Heart left ventricle (tissue), 16 donors: ENCODE measurements around the gene EIF1B. TPM values are rescaled to one million over a fixed set of nuclear protein-coding genes. Genes with fewer than 3 reads are reported as not detected.

Experiments
- ATAC-seq, 4 donors: fragments of 200-7000 bp; cut with Tn5 transposase; one replicate each; pipeline ENCODE4 v1.9.1; 2020 to 2022; ENCODE audit warnings: moderate library complexity in 4 of 4, mild to moderate bottlenecking in 3 of 4, moderate number of reproducible peaks in 1 of 4
- DNase-seq, 5 donors: peaks; one replicate each; pipeline ENCODE4 v3.0.0-alpha.2; 2020
- H3K27ac ChIP-seq, 12 donors: fragments of 200-600 bp; sonication (generic) in 4 of 12; one replicate each; pipeline versions ENCODE4 v1.5.0 to v1.8.0; 2016 to 2022; ENCODE audit warnings: mild to moderate bottlenecking in 2 of 12
- H3K27me3 ChIP-seq, 9 donors: fragments of 200-600 bp; sonication (generic) in 2 of 9; one replicate each; pipeline versions ENCODE4 v1.5.1 to v1.8.0; 2016 to 2022; ENCODE audit warnings: mild to moderate bottlenecking in 3 of 9
- H3K36me3 ChIP-seq, 9 donors: fragments of 200-600 bp; sonication (generic) in 2 of 9; one replicate each; pipeline versions ENCODE4 v1.5.0 to v1.8.0; 2018 to 2022; ENCODE audit warnings: mild to moderate bottlenecking in 2 of 9
- H3K4me1 ChIP-seq, 12 donors: fragments of 200-600 bp; sonication (generic) in 4 of 12; one replicate each; pipeline versions ENCODE4 v1.5.0 to v1.8.0; 2016 to 2022; ENCODE audit warnings: mild to moderate bottlenecking in 3 of 12
- H3K4me3 ChIP-seq, 12 donors: fragments of 200-600 bp; sonication (generic) in 4 of 12; one replicate each; pipeline versions ENCODE4 v1.5.0 to v1.8.0; 2017 to 2022; ENCODE audit warnings: mild to moderate bottlenecking in 9 of 12, moderate library complexity in 4 of 12
- H3K9me3 ChIP-seq, 12 donors: fragments of 200-600 bp; sonication (generic) in 4 of 12; one replicate each; pipeline versions ENCODE4 v1.5.0 to v1.8.0; 2016 to 2022; ENCODE audit warnings: mild to moderate bottlenecking in 1 of 12
- POLR2A ChIP-seq, 2 donors: fragments of 450-650 bp; IDR thresholded peaks; one replicate each; pipeline ENCODE4 v1.6.1; 2017; ENCODE audit warnings: antibody characterized with exemption in 2 of 2, mild to moderate bottlenecking in 2 of 2, moderate library complexity in 2 of 2
- WGBS, 4 donors: extraction: QIAGEN DNeasy Blood & Tissue Kit in 2 of 4; methylation state at CpG; one replicate each; pipeline versions ENCODE4 v1.1.5 to v1.1.7; 2013 to 2018; 5-methylcytosine and 5-hydroxymethylcytosine counted together
- intact Hi-C, 10 donors: fragments of 100-400 bp; cut with DNase I; formaldehyde crosslinking; loops; one replicate each; pipeline versions ENCODE4 v1.11.1 to v1.14.2; 2022
- polyA plus RNA-seq, 2 donors: library from polyadenylated mRNA; stranded (reverse); fragments of 200-250 nt; gene quantifications; one replicate each; pipeline ENCODE4 v1.2.3, GENCODE V29; 2013
- total RNA-seq, 9 donors: library from RNA; depleted of rRNA in 2 of 9; stranded (reverse); fragments of >200 nt in 2 of 9; fragmentation: NEBNext Ultra II Directional in 3 of 9; extraction: Animal tissue kit (Norgen Biotek cat#: 25700) in 3 of 9; gene quantifications; one replicate each; pipeline versions ENCODE4 v1.1.0 to v1.2.4, GENCODE V29; 2016 to 2023
- TF ChIP-seq, protein P1 (sequence below), 12 donors: fragments of 200-600 bp; sonication (generic) in 4 of 12; IDR thresholded peaks; one replicate each; pipeline versions ENCODE4 v1.5.0 to v1.8.0; 2018 to 2022; ENCODE audit warnings: antibody characterized with exemption in 12 of 12, mild to moderate bottlenecking in 5 of 12
- donor health status: ischemic (EF 13 %, LVEDD 7.1; RV severe dilation, severe dysfunction).
- donor health status: healthy with polysubstance abuse.
- donor health status: DM: no; HTN: yes; CAD: no.
- donor health status: DM: no; HTN: no; CAD: no.
- donor health status: ischemic (EF 25% LVEDD 6.9; RV normal size, moderate dysfunction).
- donor health status: ischemic (EF 25% LVEDD 5.7; RV mildly dilated, moderate dysfunction).
- donor health status: healthy.
- donor health status: DM: yes; HTN: yes; CAD: no.
- donor health status: ischemic (EF 35%, LVEDD 5.7; RV mildly dilated, moderate dysfunction).
- donor health status: nonischemic (EF 11% LVEDD 7.7; RV severe dilation, severe dysfunction).
- donor health status: DM: yes; HTN: yes; CAD: no.
- donor health status: PGD.
- donor health status: ischemic (EF 29% LVEDD 5.4; RV normal size, mild dysfunction).
- donor health status: nonischemic (EF 23%, LVEDD 6.1; RV moderate dilation, normal function).

The EIF1B gene
- total and polyA plus RNA-seq, 11 donors, result 64.0 to 590 (median 289) TPM

DNA sequence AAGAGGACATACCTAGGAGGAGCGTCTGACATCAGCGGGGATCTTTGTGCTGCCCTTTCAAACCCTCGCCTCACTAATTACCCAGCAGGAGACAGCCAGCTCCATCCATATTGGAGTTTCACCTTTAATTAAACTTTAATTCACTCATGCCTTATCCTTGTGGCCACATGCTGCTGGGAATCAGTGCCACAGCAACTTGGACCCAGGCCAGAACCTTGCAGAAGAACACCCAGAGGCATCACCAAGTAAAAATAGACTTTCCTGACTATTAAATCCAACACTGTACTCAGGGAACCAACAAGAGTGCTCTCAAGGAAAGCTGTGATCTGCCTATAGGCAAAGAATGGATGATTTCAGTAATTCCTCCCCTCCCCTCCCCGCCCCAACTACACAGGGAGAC is 23.9 kb downstream of the EIF1B start:
- WGBS, 4 donors, result 85 to 89% (median 87%) methylated on average over 4 of the region's 4 CpGs
- DNase-seq, result peak in 4 of 5 donors; percentile 58 to 79 (median 69)
- no peak for TF ChIP-seq POLR2A (IDR thresholded peaks at IDR 0.05)
- TF ChIP-seq, protein P1, sequence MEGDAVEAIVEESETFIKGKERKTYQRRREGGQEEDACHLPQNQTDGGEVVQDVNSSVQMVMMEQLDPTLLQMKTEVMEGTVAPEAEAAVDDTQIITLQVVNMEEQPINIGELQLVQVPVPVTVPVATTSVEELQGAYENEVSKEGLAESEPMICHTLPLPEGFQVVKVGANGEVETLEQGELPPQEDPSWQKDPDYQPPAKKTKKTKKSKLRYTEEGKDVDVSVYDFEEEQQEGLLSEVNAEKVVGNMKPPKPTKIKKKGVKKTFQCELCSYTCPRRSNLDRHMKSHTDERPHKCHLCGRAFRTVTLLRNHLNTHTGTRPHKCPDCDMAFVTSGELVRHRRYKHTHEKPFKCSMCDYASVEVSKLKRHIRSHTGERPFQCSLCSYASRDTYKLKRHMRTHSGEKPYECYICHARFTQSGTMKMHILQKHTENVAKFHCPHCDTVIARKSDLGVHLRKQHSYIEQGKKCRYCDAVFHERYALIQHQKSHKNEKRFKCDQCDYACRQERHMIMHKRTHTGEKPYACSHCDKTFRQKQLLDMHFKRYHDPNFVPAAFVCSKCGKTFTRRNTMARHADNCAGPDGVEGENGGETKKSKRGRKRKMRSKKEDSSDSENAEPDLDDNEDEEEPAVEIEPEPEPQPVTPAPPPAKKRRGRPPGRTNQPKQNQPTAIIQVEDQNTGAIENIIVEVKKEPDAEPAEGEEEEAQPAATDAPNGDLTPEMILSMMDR (IDR thresholded peaks at IDR 0.05), result no peak

DNA sequence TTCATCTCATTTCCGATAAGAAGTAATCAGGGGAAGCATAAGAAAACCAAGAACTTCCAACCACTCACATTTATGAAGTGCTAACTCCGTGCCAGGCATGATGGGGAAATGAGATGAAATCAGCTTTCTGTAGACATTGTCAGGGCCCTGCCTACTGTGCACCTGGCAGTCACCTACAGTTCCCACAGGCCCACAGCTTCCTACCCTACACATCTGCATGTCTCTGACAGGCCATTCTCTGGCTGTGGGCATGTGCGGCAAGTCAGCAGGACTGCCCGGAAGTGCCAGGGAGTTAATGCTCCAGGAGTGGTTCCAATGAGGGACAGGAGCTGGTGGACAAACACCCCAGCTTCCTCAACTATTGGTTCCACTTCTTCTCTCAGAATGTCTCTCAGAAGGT is 24.3 kb downstream of the EIF1B start:
- intact Hi-C loops, result loop anchor here in 6 of 10 donors (5.0 to 10.0 kb wide), 7 partner anchors 98 to 1551 kb away; partner anchors contain the start of gene RPL14 (in 1 of the 6)
- 74 to 85% (median 82%) methylated on average over 4 of the region's 4 CpGs for WGBS, 4 donors
- Histone ChIP-seq H3K27ac (peak overlapping the region in 1 of 12 donors; percentile 18), H3K4me1 (peaks cover 0 to 10% (median 0%) of the 10 kb centered on the region in 12 donors), H3K27me3 (no peaks in the 10 kb centered on the region), H3K36me3 (no peaks in the 10 kb centered on the region), H3K9me3 (no peaks in the 10 kb centered on the region), H3K4me3 (no peak overlapping the region)
- TF ChIP-seq, protein P1 (IDR thresholded peaks at IDR 0.05), result no peak
- no peak for TF ChIP-seq POLR2A (IDR thresholded peaks at IDR 0.05)
- DNase-seq (no peak), ATAC-seq (peak in 2 of 4 donors; percentile 16 to 38)

More for the DNA sequence above, 23.9 kb downstream of the EIF1B start:
- H3K27ac ChIP-seq, result peak overlapping the region in 2 of 12 donors; percentile 9 to 18
- no peaks in the 10 kb centered on the region for H3K27me3 ChIP-seq
- no peaks in the 10 kb centered on the region for H3K36me3 ChIP-seq
- intact Hi-C loops, result loop anchor here in 6 of 10 donors (5.0 to 10.0 kb wide), 7 partner anchors 99 to 1551 kb away; partner anchors contain the start of gene RPL14 (in 1 of the 6)
- ATAC-seq, result peak; percentile 85 to 93 (median 91)
- H3K4me1 ChIP-seq, result peaks cover 0 to 10% (median 0%) of the 10 kb centered on the region in 12 donors
- no peak overlapping the region for H3K4me3 ChIP-seq
- H3K9me3 ChIP-seq, result no peaks in the 10 kb centered on the region

DNA sequence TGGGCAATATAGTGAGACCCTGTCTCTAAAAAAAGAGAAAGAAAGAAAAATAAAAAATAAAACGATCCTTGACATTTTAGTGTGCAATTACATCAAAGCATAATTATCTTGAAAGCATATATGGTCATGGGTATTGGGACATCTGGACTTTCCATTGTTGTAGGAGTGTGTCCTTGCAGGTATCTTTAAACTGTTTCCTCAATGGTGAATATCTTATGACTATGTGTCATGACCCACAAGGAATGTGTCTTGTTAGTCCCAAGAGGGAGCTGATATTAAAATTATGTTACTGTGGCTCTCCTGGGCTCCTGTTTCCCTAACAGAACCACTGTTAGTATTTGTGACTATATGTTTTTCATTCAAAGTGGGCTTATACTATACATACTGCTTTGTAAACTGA is 26.6 kb downstream of the EIF1B start:
- ATAC-seq (no peak), DNase-seq (no peak)
- Histone ChIP-seq H3K27me3 (no peaks in the 10 kb centered on the region), H3K4me3 (no peak overlapping the region), H3K36me3 (no peaks in the 10 kb centered on the region), H3K9me3 (no peaks in the 10 kb centered on the region), H3K27ac (no peak overlapping the region), H3K4me1 (peaks cover 0 to 10% (median 0%) of the 10 kb centered on the region in 12 donors)
- TF ChIP-seq, protein P1 (IDR thresholded peaks at IDR 0.05), result no peak
- TF ChIP-seq POLR2A (IDR thresholded peaks at IDR 0.05), result no peak
- 56 to 75% (median 71%) methylated on average over 1 of the region's 1 CpG for WGBS, 4 donors
- intact Hi-C loops, result loop anchor here in 4 of 10 donors (10.0 kb wide), 4 partner anchors 99 to 1549 kb away; partner anchors contain the start of gene RPL14 (in 1 of the 4)

DNA sequence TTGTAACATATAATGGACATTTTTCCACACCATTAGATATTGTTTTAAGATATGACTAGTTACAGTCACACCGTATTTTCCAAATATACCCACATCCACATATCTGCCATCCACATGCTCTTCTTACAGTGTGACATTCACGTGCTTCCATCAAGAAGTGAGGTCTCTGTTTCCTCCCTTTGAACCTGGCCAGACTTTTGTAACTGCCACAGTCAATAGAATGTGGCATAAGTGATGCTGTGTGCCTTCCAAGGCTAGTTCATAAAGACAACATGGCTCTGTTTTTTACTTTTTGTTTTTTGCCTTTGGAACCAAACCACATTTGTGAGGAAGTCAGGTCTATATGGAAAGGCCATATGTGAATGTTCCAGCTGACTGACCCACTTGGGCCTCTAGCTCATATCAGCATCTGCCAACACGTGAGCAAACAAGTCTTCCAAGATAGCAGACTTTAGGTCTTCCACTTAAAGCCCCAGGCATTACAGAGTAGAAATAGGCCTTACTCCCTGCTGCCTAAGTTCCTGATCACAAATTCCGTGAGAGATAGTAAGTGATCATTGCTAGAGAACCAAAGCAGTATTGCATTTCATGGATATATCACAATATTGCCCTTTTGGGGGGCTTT is 27.1 kb downstream of the EIF1B start:
- intact Hi-C loops, result loop anchor here in 4 of 10 donors (10.0 kb wide), 4 partner anchors 98 to 1548 kb away; partner anchors contain the start of gene RPL14 (in 1 of the 4)
- DNase-seq, result no peak
- TF ChIP-seq, protein P1 (IDR thresholded peaks at IDR 0.05), result no peak
- no peak for TF ChIP-seq POLR2A (IDR thresholded peaks at IDR 0.05)
- 63 to 72% (median 67%) methylated on average over 4 of the region's 4 CpGs for WGBS, 4 donors
- H3K4me1 ChIP-seq, result peaks cover 0 to 10% (median 0%) of the 10 kb centered on the region in 12 donors
- H3K27ac ChIP-seq, result no peak overlapping the region
- H3K27me3 ChIP-seq, result no peaks in the 10 kb centered on the region
- no peaks in the 10 kb centered on the region for H3K9me3 ChIP-seq
- ATAC-seq, result no peak
- no peaks in the 10 kb centered on the region for H3K36me3 ChIP-seq
- H3K4me3 ChIP-seq, result no peak overlapping the region
